K562 (cell line): ENCODE measurements around the gene CCDC187. TPM values are rescaled to one million over a fixed set of nuclear protein-coding genes. Genes with fewer than 3 reads are reported as not detected.

Experiments used
- BCL6 ChIP-seq: fragments of 250-450 bp; sonication (Bioruptor Pico); IDR thresholded peaks from 2 replicates; pipeline ENCODE4 v1.4.0; 2020
- CAMTA2 ChIP-seq: fragments of 250-450 bp; sonication (Bioruptor Pico); conservative IDR thresholded peaks from 2 replicates; pipeline ENCODE4 v1.5.1; 2022
- DNMT1 ChIP-seq: fragments of 450-650 bp; IDR thresholded peaks from 2 replicates; pipeline ENCODE4 v1.6.1; 2016; ENCODE audit warnings: antibody characterized with exemption, mild to moderate bottlenecking
- FOXK1 ChIP-seq: sonication (generic); formaldehyde crosslinking; IDR thresholded peaks from 2 replicates; pipeline ENCODE4 v1.8.0; 2022; ENCODE audit warnings: missing genetic modification reagents, mild to moderate bottlenecking, borderline replicate concordance
- HMBOX1 ChIP-seq: sonication (generic); IDR thresholded peaks from 2 replicates; pipeline ENCODE4 v1.6.1; 2016
- HNRNPLL ChIP-seq: fragments of 200-400 bp; formaldehyde crosslinking; IDR thresholded peaks from 2 replicates; pipeline ENCODE4 v1.6.1; 2017; ENCODE audit warnings: low read length, low read depth, mild to moderate bottlenecking; ENCODE audit not compliant: poor library complexity, severe bottlenecking
- JUND ChIP-seq, 2 experiments: IDR thresholded peaks; 2 replicates in 1 of 2; 3 replicates in 1 of 2; pipeline ENCODE4 v1.6.1; 2011; ENCODE audit warnings: borderline replicate concordance in 2 of 2, low read depth in 2 of 2, low read length in 2 of 2, improper control_type of control experiment in 1 of 2, missing biosample characterization in 1 of 2, missing genetic modification characterization in 1 of 2, missing genetic modification reagents in 1 of 2
- KAT2B ChIP-seq: IDR thresholded peaks from one replicate; pipeline ENCODE4 v1.6.1; 2012; ENCODE audit warnings: low read depth, mild to moderate bottlenecking, control low read depth, inconsistent platforms, low read length, moderate library complexity
- NFXL1 ChIP-seq: fragments of 450-650 bp; formaldehyde crosslinking; IDR thresholded peaks from 2 replicates; pipeline ENCODE4 v1.4.0; 2021; ENCODE audit warnings: mild to moderate bottlenecking
- RBM15 ChIP-seq: fragments of 200-400 bp; formaldehyde crosslinking; IDR thresholded peaks from 2 replicates; pipeline ENCODE4 v1.6.1; 2018; ENCODE audit warnings: mild to moderate bottlenecking, low read length, moderate library complexity; ENCODE audit not compliant: insufficient read depth
- SAP30 ChIP-seq: fragments of 200-600 bp; sonication (generic); IDR thresholded peaks from 2 replicates; pipeline ENCODE4 v1.6.1; 2012; ENCODE audit warnings: borderline replicate concordance, low read depth, mild to moderate bottlenecking, moderate library complexity, low read length, control low read depth, inconsistent platforms; ENCODE audit not compliant: insufficient read depth, poor library complexity, severe bottlenecking
- STAG1 ChIP-seq: sonication (generic); formaldehyde crosslinking; IDR thresholded peaks from 2 replicates; pipeline ENCODE4 v1.5.0; 2020; ENCODE audit warnings: missing genetic modification reagents, borderline replicate concordance
- TBL1XR1 ChIP-seq, 2 experiments: IDR thresholded peaks; 2 replicates each; pipeline ENCODE4 v1.6.1; 2012; ENCODE audit warnings: improper control_type of control experiment in 2 of 2, low read length in 2 of 2, mild to moderate bottlenecking in 1 of 2
- ZNF23 ChIP-seq: fragments of 250-450 bp; sonication (Bioruptor Pico); IDR thresholded peaks from 2 replicates; pipeline ENCODE4 v1.4.0; 2020; ENCODE audit warnings: mild to moderate bottlenecking
- ZNF699 ChIP-seq: fragments of 250-450 bp; sonication (Bioruptor Pico); IDR thresholded peaks from 2 replicates; pipeline ENCODE4 v1.8.0; 2021; ENCODE audit warnings: mild to moderate bottlenecking, moderate library complexity; ENCODE audit not compliant: insufficient replicate concordance
- polyA plus RNA-seq, 8 experiments: library from polyadenylated mRNA; depleted of rRNA in 4 of 8; stranded (reverse) in 5 of 8; unstranded in 3 of 8; fragments of >200 nt; fragmentation: Nextera tagmentation in 2 of 8; fragmentation: Illumina TruSeq in 1 of 8; extraction: Ambion mirVana in 2 of 8; extraction: Trizol in 1 of 8; gene quantifications; 2 replicates each; pipeline versions ENCODE4 v1.2.1 to v1.2.3, GENCODE V29; 2011 to 2014; ENCODE audit warnings: inconsistent platforms in 1 of 8, missing spikeins in 1 of 8
- total RNA-seq, 7 experiments: library from RNA; depleted of rRNA in 6 of 7; stranded (reverse); fragments of >200 nt in 6 of 7; fragmentation: Illumina TruSeq in 2 of 7; extraction: Trizol in 2 of 7; gene quantifications; 2 replicates each; pipeline versions ENCODE4 v1.2.1 to v1.2.3, GENCODE V29; 2011 to 2021; ENCODE audit warnings: low replicate concordance in 1 of 7
- TF ChIP-seq, protein P1 (sequence below): fragments of 200-800 bp; sonication (Bioruptor generic); IDR thresholded peaks from 2 replicates; pipeline ENCODE4 v1.6.1; 2017; ENCODE audit warnings: missing genetic modification characterization, missing compliant biosample characterization
- TF ChIP-seq, protein P2 (sequence below): fragments of 250-450 bp; sonication (Bioruptor Pico); IDR thresholded peaks from 2 replicates; pipeline ENCODE4 v1.4.0; 2020
- TF ChIP-seq, protein P3 (sequence below): fragments of 450-650 bp; IDR thresholded peaks from 2 replicates; pipeline ENCODE4 v1.6.1; 2017; ENCODE audit warnings: antibody characterized with exemption, mild to moderate bottlenecking

The CCDC187 gene
- total and polyA plus RNA-seq, 9 of the 15 experiments (the other 6 are each of a cell fraction or from before 2014, with no cell fraction given) = not detected

- TF ChIP-seq, protein P1, sequence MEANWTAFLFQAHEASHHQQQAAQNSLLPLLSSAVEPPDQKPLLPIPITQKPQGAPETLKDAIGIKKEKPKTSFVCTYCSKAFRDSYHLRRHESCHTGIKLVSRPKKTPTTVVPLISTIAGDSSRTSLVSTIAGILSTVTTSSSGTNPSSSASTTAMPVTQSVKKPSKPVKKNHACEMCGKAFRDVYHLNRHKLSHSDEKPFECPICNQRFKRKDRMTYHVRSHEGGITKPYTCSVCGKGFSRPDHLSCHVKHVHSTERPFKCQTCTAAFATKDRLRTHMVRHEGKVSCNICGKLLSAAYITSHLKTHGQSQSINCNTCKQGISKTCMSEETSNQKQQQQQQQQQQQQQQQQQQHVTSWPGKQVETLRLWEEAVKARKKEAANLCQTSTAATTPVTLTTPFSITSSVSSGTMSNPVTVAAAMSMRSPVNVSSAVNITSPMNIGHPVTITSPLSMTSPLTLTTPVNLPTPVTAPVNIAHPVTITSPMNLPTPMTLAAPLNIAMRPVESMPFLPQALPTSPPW (CRISPR knock-in tag) = peak; percentile 71
- TF ChIP-seq DNMT1 = no peak
- TF ChIP-seq ZNF699 (CRISPR knock-in tag) = no peak
- TF ChIP-seq STAG1 = no peak
- TF ChIP-seq ZNF23 (CRISPR knock-in tag) = no peak
- TF ChIP-seq, protein P2, sequence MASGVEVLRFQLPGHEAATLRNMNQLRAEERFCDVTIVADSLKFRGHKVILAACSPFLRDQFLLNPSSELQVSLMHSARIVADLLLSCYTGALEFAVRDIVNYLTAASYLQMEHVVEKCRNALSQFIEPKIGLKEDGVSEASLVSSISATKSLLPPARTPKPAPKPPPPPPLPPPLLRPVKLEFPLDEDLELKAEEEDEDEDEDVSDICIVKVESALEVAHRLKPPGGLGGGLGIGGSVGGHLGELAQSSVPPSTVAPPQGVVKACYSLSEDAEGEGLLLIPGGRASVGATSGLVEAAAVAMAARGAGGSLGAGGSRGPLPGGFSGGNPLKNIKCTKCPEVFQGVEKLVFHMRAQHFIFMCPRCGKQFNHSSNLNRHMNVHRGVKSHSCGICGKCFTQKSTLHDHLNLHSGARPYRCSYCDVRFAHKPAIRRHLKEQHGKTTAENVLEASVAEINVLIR (CRISPR knock-in tag) = 0 out of 2 replicates have a peak, but pooled peaks have one; percentile 27
- TF ChIP-seq NFXL1 (CRISPR knock-in tag) = no peak
- TF ChIP-seq, protein P3, sequence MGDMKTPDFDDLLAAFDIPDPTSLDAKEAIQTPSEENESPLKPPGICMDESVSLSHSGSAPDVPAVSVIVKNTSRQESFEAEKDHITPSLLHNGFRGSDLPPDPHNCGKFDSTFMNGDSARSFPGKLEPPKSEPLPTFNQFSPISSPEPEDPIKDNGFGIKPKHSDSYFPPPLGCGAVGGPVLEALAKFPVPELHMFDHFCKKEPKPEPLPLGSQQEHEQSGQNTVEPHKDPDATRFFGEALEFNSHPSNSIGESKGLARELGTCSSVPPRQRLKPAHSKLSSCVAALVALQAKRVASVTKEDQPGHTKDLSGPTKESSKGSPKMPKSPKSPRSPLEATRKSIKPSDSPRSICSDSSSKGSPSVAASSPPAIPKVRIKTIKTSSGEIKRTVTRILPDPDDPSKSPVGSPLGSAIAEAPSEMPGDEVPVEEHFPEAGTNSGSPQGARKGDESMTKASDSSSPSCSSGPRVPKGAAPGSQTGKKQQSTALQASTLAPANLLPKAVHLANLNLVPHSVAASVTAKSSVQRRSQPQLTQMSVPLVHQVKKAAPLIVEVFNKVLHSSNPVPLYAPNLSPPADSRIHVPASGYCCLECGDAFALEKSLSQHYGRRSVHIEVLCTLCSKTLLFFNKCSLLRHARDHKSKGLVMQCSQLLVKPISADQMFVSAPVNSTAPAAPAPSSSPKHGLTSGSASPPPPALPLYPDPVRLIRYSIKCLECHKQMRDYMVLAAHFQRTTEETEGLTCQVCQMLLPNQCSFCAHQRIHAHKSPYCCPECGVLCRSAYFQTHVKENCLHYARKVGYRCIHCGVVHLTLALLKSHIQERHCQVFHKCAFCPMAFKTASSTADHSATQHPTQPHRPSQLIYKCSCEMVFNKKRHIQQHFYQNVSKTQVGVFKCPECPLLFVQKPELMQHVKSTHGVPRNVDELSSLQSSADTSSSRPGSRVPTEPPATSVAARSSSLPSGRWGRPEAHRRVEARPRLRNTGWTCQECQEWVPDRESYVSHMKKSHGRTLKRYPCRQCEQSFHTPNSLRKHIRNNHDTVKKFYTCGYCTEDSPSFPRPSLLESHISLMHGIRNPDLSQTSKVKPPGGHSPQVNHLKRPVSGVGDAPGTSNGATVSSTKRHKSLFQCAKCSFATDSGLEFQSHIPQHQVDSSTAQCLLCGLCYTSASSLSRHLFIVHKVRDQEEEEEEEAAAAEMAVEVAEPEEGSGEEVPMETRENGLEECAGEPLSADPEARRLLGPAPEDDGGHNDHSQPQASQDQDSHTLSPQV = no peak
- TF ChIP-seq HMBOX1 = peak; percentile 54; the same call in 1 of the 2 replicates
- TF ChIP-seq KAT2B = no peak
- no peak for TF ChIP-seq FOXK1 (CRISPR knock-in tag)
- no peak for TF ChIP-seq HNRNPLL
- TF ChIP-seq TBL1XR1 (IDR thresholded peaks at IDR 0.05; ENCODE audit: low read length in 2 of 2) = peak; percentile 64 to 73; a peak in 2 of 4 replicates
- TF ChIP-seq SAP30 = no peak
- no peak for TF ChIP-seq CAMTA2 (CRISPR knock-in tag)
- TF ChIP-seq BCL6 (CRISPR knock-in tag) = no peak
- peak; percentile 40; the same call in 1 of the 2 replicates for TF ChIP-seq JUND (IDR thresholded peaks at IDR 0.05; ENCODE audit: borderline replicate concordance, low read depth, low read length)
- TF ChIP-seq JUND (tag; IDR thresholded peaks at IDR 0.05; ENCODE audit: borderline replicate concordance, low read depth, low read length) = no peak; the same call in 2 of the 3 replicates
- TF ChIP-seq RBM15 = no peak
Measured at GRCh38 chr9:136237486-136238341, 66.2 kb downstream of the CCDC187 start (continued).
